Jurkat, Clone E6-1 (cell line): Measurements from ENCODE around the gene MYH11.
"Not testable (repeated sequence)": the region's sequence is repeated elsewhere in the genome, so short reads cannot be mapped to it uniquely, and the experiment has no call there.

Experiments used
- DNase-seq: peaks from one replicate; pipeline ENCODE4 v3.0.0-alpha.2; 2011; ENCODE audit warnings: low read depth, low spot score
- H3K4me3 ChIP-seq: 2 replicates; pipeline ENCODE4 v1.5.1; 2011; ENCODE audit warnings: mild to moderate bottlenecking, low read length, control low read depth, moderate library complexity

The MYH11 gene

DNA sequence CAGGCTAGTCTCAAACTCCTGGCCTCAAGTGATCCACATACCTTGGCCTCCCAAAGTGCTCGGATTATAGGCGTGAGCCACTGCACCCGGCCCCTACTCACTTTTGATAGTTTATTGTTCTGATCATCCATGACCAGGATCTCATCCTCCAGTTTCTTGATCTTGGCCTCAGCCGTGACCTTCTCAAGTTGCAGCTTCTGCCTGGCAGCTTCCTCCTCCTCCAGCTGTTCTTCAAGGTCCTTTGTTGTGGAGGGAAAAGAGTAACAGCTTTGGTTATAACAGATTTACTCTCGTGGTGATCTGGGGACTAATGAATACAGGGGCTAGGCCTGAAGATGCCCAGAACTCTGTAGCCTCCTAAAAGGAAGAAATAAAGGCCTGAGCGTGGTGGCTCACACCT is 116.9 kb downstream of the MYH11 start:
- no peak overlapping the region for H3K4me3 ChIP-seq
- DNase-seq, result peak; percentile 18

DNA sequence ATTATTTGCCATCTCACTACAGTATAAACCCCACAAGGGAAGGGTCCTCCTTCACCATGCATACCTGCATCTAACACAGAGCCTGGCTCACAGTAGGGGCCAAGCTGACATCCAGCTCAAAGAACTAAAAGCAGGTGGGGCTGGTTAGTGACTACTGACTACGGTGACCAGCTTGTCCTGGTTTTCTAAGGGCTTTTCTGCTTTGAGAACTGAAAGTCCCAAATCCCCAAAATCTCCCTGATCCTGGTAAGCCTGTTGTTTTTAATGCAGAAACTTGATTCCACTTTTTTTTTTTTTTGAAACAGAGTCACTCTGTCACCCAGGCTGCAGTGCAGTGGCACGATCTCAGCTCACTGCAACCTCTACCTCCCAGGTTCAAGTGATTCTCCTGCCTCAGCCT is 117.4 kb downstream of the MYH11 start:
- no peak overlapping the region for H3K4me3 ChIP-seq
- no peak for DNase-seq

DNA sequence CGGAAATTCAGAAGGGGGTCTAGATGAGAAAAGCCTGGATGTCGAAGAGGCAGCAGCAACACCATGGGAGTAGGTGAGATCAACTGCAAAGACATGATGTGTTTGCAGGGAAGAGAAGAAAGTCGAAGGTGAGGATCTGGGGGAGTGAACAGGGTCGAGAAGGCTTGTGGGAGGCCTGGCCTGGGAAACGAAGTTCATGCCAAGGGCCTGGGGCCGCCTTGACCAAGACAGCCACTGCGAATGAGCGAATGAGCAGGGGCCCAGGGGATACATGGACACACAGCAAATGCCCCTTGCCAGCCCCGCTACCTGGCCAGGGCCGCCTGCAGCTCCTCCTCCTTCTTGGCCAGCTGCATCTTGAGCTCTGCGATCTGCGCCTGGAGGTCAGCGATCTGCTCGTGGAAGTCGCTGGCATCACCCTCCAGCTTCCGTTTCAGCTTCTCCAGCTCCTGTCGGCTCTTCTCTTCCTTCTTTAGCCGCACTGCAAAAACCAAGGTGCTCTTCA is 119.6 kb downstream of the MYH11 start:
- no peak for DNase-seq
- no peak overlapping the region for H3K4me3 ChIP-seq

DNA sequence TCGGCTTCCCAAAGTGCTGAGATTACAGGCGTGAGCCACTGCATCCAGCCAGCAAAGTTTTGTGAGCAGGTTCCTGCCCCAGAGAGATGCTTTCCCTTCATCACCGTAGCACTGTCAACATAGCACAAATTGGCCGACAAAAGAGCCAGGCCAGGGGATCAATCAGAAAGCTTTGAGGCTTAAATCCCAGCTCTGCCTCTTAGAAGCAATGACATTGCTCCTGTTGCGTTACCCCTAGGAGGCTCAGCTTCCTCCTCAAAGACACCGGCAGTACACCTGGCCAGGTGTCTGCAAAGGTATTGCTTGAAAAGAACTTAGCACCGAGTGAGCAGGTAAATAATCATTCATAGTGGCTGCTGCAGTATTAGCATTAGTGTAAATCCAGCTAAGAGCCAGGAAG is 120.3 kb downstream of the MYH11 start:
- DNase-seq, result no peak
- no peak overlapping the region for H3K4me3 ChIP-seq

- no peak overlapping the region for H3K4me3 ChIP-seq
- no peak for DNase-seq
These were observed 121.2 kb downstream of the MYH11 start for GRCh38 chr16:15735610-15736009.

DNA sequence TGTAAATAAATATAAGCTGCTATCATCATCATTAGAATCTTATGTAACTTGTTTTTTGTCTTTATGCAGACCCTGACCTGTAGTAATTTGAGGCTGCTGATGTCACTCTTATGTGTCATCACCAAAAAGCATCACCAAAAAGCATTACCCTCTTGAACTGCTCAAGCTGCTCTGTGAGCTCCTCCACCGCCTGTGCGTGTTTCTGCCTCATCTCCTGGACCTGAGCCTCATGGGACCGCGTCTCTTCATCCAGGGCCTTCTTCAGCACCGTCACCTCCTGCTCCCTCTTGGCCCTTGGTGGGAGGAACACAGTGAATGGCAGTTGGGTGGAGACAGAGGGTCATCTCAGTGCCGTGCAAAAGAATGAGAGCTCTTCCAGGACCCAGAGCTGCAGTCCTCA is 124.4 kb downstream of the MYH11 start:
- no peak overlapping the region for H3K4me3 ChIP-seq
- DNase-seq, result no peak

DNA sequence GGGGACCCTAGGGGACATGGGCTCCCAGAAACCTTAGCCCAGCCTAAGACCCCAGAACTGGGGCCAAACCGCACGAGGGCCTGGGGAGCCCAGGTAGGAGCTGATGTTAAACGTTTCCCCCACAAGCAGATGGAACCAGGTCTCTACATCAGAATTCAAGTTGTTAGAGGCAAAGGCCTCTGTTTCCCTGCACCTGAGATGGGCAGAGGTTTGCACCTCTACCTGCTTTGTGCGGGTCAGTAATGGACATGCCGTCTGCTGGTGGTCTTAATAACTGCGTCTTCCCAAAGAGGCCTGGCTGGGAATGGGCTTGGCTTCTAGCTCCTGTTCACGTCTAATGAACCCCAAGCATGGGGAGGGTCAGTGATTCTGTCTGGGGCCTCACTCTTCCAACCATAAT is 127.7 kb downstream of the MYH11 start:
- H3K4me3 ChIP-seq, result no peak overlapping the region
- no peak for DNase-seq

DNA sequence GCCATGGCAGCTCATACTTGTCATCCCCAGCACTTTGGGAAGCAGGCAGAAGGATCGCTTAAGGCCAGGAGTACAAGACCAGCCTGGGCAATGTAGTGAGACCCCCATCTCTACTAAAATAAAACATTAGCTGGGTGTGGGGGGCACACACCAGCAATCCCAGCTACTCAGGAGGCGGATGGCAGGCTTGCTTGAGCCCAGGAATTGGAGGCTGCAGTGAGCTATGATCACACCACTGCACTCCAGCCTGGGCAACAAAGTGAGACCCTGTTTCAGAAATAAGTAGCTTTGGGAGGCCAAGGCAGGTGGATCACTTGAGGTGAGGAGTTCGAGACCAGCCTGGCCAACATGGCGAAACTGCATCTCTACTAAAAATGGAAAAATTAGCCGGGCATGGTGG is 129.1 kb downstream of the MYH11 start:
- H3K4me3 ChIP-seq, DNase-seq: not testable (repeated sequence)

DNA sequence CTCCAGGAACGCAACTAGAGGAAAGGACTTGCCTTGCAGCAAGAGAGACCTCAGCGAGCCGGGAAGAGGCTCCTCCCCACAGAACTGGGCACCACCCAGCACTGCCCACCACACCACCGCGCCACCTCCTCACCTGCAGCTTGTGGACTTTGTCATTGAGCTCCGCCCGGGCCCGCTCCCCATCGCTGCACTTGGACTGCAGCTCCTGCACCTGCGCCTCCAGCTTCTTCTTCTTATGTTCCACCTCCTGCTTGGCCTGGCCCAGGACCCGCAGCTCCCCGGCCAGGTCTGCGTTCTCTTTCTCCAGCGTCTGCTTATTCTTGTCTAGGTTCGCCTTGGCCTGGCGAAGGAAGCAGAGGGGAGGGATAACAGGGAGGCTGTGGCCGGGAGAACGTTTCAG is 130.1 kb downstream of the MYH11 start:
- no peak overlapping the region for H3K4me3 ChIP-seq
- DNase-seq, result no peak

GRCh38 chr16:15725641-15726240 is 131.1 kb downstream of the MYH11 start:
- no peak for DNase-seq
- no peak overlapping the region for H3K4me3 ChIP-seq

DNA sequence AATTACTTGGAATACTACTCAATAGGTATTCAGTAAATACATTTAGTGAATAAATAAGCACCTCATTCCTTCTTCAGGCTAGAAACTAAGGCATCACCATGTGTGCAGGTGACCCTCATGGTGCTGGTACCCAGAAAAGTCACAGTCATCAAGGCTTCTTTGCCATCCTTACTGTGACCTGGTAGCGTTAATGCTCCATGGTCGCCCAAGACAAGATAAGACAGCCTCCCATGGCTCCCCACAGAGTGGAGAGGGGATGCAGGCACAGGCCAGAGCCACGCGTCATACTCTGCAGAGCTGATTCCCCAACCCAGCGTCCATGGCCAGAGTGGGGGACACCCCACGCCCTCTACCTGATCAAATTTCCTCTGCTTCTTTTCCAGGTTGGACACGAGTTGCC is 133.0 kb downstream of the MYH11 start:
- DNase-seq, result no peak
- no peak overlapping the region for H3K4me3 ChIP-seq

DNA sequence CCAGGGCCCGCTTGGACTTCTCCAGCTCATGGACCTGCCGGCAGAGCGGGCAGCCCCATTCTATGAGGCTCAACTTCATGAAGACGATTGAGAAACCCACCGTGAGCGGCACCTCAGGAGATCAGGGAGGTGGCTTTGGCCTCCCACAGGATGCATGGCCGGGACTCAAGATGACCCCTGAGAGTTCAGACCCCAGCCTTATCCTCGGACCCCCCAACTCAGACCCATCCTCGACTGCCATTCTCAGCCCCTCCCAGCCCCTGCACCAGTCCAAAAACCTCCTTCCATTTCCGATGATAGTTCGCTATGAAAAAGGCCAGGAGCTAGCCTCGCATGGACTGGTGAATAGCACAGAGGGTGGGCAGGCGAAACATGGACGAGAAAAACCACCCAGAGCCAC is 135.8 kb downstream of the MYH11 start:
- no peak overlapping the region for H3K4me3 ChIP-seq

DNA sequence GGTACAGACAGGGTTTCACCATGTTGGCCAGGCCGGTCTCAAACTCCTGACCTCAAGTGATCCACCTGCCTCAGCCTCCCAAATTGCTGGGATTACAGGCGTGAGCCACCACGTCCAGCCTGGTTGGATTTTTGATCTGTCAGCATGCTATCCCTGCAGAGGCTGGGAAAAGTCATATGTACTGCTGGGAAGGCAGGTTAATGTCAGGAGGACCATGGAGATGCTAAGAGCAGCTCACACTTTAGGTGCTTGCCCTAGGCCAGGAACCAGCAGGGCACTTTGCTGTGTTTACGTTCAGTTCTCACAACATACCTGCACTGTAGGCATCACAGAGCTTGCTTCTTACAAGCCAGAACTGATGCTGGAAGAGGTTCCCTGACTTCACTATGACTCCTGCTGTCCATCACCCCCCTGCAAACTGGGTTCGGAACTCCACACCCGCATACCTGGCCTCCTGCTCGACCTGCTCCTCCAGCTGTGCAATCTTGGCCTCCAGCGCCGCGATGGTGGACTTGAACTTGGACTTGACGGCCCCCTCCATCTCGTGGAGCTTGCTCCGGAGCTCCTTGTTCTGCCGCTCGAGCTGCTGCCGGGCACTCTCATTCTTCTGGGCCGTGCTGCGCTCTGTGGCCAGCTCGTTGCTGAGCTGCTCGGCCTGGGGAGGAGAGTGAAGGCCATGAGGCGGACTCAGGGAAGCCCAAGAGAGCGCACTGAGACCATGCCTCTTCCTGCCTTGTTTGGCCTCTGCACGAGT is 140.0 kb downstream of the MYH11 start:
- DNase-seq, result no peak
- no peak overlapping the region for H3K4me3 ChIP-seq

More for the DNA sequence above, 135.8 kb downstream of the MYH11 start:
- DNase-seq, result no peak

DNA sequence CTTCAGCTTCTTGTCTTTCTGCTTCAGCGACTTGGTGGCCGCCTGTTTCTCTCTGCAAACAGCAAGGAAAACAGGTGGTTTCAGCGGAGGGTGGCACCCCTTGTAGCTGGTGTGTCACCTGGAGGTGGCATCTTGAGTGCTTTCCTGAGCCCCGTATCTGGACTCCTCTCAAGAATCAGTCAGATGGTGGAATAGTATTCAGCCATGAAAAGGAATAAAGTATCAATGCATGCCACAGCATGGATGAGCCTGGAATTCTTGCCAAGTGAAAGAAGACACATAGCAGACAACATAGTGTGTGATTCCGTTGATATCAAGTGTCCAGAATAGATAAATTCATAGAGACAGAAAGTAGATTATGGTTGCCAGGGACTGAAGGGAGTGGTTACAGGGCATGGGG is 141.6 kb downstream of the MYH11 start:
- DNase-seq, result no peak
- H3K4me3 ChIP-seq, result no peak overlapping the region

DNA sequence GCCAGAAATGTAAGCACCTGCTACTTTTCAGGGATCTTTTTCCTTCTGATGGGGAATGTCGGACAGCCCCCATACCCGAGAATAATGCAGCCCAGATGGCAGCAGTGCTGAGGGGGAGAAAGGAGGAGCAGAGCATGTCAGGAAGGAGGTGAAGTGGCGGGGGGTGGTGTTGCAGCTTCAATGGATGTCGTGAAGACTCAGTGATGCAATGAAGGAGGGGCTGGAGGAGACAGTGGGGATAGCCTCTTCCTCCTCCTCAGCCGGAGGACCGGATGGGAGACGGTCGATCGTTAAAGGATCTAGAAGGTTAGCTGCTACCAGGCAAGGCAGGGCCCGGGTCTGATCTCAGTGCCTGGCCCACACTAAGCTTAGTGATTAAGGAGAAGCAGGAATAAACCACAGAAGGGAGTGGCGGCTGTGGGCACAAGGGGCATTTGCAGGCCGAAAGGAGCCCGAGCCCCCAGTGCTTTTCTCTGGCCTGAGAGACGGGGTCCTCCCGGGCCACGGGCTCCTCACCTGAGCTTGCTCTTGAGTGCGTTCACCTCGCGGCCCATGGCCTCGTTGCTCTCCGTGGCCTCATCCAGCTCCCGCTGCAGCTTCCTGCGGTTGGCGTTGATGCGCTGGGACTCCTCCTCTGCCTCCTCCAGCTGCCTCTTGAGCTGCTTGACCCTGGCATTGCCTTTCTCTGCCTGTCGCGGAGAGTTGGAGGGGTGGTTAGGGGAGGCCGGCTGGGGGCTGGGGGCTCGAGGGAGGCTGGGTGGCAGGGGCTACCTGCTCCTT is 142.2 kb downstream of the MYH11 start:
- DNase-seq, result no peak
- no peak overlapping the region for H3K4me3 ChIP-seq

DNA sequence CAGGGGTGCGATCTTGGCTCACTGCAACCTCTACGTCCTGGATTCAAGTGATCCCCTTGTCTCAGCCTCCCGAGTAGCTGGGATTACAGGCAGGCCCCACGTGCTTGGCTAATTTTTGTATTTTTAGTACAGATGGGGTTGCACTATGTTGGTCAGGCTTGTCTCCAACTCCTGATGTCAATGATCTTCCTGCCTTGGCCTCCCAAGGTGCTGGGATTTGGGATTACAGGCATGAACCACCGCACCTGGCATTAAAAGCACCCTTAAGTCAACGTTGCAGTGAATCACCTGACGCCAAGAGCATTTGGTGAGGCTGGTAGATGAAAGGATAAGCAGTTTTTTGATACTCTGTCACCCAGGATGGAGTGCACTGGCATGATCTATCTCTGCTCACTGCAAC is 147.8 kb downstream of the MYH11 start:
- no peak for DNase-seq
- no peak overlapping the region for H3K4me3 ChIP-seq

DNA sequence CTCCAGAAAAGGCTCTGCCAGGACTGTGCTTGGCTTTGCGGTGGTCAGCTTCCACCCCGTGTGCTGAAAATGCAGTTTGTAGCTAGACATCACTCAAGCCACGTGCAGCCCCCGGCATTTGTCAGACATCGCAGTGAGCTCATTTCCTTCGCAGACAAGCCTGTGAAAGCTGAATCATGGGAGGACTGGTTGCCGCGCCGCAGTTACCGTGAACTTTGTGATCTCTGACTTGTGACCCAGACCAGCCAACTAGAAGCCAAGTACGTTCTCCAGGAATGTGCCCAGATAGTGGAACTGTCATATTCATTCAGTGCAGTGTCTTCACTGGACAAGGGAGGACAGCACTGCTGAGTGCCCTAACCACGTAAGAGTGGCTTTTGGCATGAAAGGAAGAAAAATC is 148.7 kb downstream of the MYH11 start:
- DNase-seq, result no peak
- H3K4me3 ChIP-seq, result no peak overlapping the region

DNA sequence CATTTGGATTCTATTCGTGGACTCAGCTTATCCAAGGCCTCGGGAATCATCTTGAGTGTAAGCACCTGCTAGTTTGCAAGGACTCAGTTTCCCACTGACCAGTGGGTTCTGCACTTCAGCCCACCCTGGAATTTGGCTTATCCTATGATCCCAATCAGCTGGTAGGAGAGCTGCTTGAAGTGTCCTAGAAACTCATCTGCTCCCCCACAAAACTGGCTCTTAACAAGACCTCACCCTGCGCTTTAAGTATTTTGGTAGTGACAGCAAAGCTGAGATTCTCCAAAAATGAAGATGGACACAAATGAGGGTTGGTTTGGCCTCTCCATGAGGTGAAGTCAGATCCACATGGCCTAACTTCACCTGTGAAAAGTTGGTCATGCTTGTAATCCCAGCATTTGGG is 149.5 kb downstream of the MYH11 start:
- H3K4me3 ChIP-seq, result no peak overlapping the region
- no peak for DNase-seq

- no peak overlapping the region for H3K4me3 ChIP-seq
- no peak for DNase-seq
These were observed 151.7 kb downstream of the MYH11 start for GRCh38 chr16:15705064-15705565.

DNA sequence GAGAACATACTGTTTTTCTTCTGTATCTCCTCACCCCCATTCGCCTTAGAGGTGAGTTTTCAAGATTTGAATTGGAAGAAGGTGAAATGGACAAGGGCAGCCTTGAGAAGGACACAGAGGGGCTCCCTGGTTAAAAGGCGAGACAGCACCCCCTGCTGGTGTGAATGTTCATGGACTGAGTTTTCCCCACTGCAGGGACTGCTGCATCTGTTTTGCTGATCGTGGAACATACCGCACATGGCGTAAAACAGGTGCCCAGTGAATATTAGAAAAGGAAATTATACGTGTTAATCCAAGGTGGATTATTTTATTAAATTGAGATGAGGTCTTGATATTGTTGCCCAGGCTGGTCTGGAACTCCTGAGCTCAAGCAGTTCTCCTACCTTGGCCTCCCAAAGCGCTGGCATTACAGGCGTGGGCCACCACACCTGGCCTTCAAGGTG is 152.3 kb downstream of the MYH11 start:
- DNase-seq, result peak; percentile 52

More for the DNA sequence above, 152.3 kb downstream of the MYH11 start:
- H3K4me3 ChIP-seq, result no peak overlapping the region
